Fibroblast of lung (primary cell): Measurements from ENCODE around the gene SLC16A8. TPM values are rescaled to one million over a fixed set of nuclear protein-coding genes. Genes with fewer than 3 reads are reported as not detected.
A peak's percentile ranks its signal among the peaks of the same experiment; 100 is the strongest.

Experiments
- DNase-seq, 2 donors: peaks; one replicate each; pipeline versions ENCODE4 v3.0.0 to v3.0.0-alpha.2; 2010; ENCODE audit warnings: low read depth in 2 of 2
- H2AFZ ChIP-seq: 2 replicates; pipeline ENCODE4 v1.5.1; 2012; ENCODE audit warnings: low read length, control low read depth, inconsistent platforms
- H3K27ac ChIP-seq: 2 replicates; pipeline ENCODE4 v1.5.1; 2011; ENCODE audit warnings: low read length, control low read depth; ENCODE audit not compliant: insufficient read depth
- H3K27me3 ChIP-seq: 2 replicates; pipeline ENCODE4 v1.5.1; 2011; ENCODE audit warnings: mild to moderate bottlenecking, low read length; ENCODE audit not compliant: control insufficient read depth, insufficient read depth
- H3K36me3 ChIP-seq: 2 replicates; pipeline ENCODE4 v1.5.1; 2011; ENCODE audit warnings: low read length; ENCODE audit not compliant: control insufficient read depth, insufficient read depth
- H3K4me1 ChIP-seq: 2 replicates; pipeline ENCODE4 v1.5.1; 2011; ENCODE audit warnings: low read length; ENCODE audit not compliant: control insufficient read depth, insufficient read depth; ENCODE audit errors: extremely low read depth
- H3K4me2 ChIP-seq: 2 replicates; pipeline ENCODE4 v1.5.1; 2011; ENCODE audit warnings: low read length, control low read depth; ENCODE audit not compliant: insufficient read depth; ENCODE audit errors: extremely low read depth
- H3K4me3 ChIP-seq, 4 experiments: fragments of 200-600 bp in 1 of 4; sonication (generic) in 1 of 4; replicated peaks in 1 of 4; 2 replicates each; pipeline ENCODE4 v1.5.1; 2011 to 2016; ENCODE audit warnings: low read length in 4 of 4, low read depth in 3 of 4, mild to moderate bottlenecking in 3 of 4, control low read depth in 2 of 4, inconsistent platforms in 1 of 4, mixed read lengths in 1 of 4; ENCODE audit not compliant: insufficient read depth in 1 of 4; ENCODE audit errors: control extremely low read depth in 1 of 4
- H3K79me2 ChIP-seq: 2 replicates; pipeline ENCODE4 v1.5.1; 2012; ENCODE audit warnings: mild to moderate bottlenecking, low read length, inconsistent platforms; ENCODE audit not compliant: control insufficient read depth, insufficient read depth
- H3K9ac ChIP-seq: 2 replicates; pipeline ENCODE4 v1.5.1; 2011; ENCODE audit warnings: mild to moderate bottlenecking, low read length, control low read depth; ENCODE audit not compliant: insufficient read depth
- H3K9me3 ChIP-seq: 2 replicates; pipeline ENCODE4 v1.5.1; 2012; ENCODE audit warnings: low read depth, low read length; ENCODE audit not compliant: control insufficient read depth, insufficient read depth
- H4K20me1 ChIP-seq: 2 replicates; pipeline ENCODE4 v1.5.1; 2011; ENCODE audit warnings: low read length; ENCODE audit not compliant: control insufficient read depth, insufficient read depth; ENCODE audit errors: extremely low read depth
- CTCF ChIP-seq, 2 donors: IDR thresholded peaks in 1 of 2; conservative IDR thresholded peaks in 1 of 2; 1 replicate in 1 of 2; 2 replicates in 1 of 2; pipeline ENCODE4 v1.5.1; 2011 to 2012; ENCODE audit warnings: low read length in 2 of 2, control low read depth in 1 of 2, inconsistent platforms in 1 of 2, low read depth in 1 of 2, mild to moderate bottlenecking in 1 of 2
- EZH2 ChIP-seq: IDR thresholded peaks from 2 replicates; pipeline ENCODE4 v1.5.1; 2012; ENCODE audit warnings: low read length, control low read depth, mild to moderate bottlenecking; ENCODE audit errors: missing control alignments
- polyA plus RNA-seq, 2 donors: library from polyadenylated mRNA; depleted of rRNA in 1 of 2; stranded (reverse) in 1 of 2; unstranded in 1 of 2; fragments of >200 nt; gene quantifications; 2 replicates each; pipeline ENCODE4 v1.2.1, GENCODE V29; 2011 to 2012; ENCODE audit warnings: missing spikeins in 1 of 2
- total RNA-seq: library from RNA; depleted of rRNA; stranded (reverse); fragments of >200 nt; gene quantifications from 2 replicates; pipeline ENCODE4 v1.2.1, GENCODE V29; 2014

The SLC16A8 gene
- total and polyA plus RNA-seq, 2 donors (not counting 1 experiment from before 2014, with no cell fraction given) = under 0.01 TPM; not detected in 1

- Histone ChIP-seq H4K20me1 (no peaks in the 10 kb centered on the region), H3K4me1 (peaks cover 5% of the 10 kb centered on the region), H2AFZ (no peak overlapping the region), H3K4me3 (no peak overlapping the region), H3K4me2 (no peak overlapping the region), H3K9ac (no peak overlapping the region), H3K9me3 (no peaks in the 10 kb centered on the region), H3K27ac (no peak overlapping the region), H3K27me3 (no peaks in the 10 kb centered on the region), H3K36me3 (no peaks in the 10 kb centered on the region), H3K79me2 (no peaks in the 10 kb centered on the region)
- peak in 1 of 2 donors; percentile 9 for DNase-seq
- TF ChIP-seq EZH2 = no peak
- no peak for TF ChIP-seq CTCF (conservative IDR thresholded peaks at IDR 0.05 in 1 of 2, IDR thresholded peaks at IDR 0.05 in 1 of 2; ENCODE audit: low read depth in 1 of 2, low read length in 2 of 2)
Measured at GRCh38 chr22:38067028-38067415, 17.0 kb downstream of the SLC16A8 start.

- DNase-seq = no peak
- no peaks in the 10 kb centered on the region for H3K79me2 ChIP-seq
- no peaks in the 10 kb centered on the region for H3K9me3 ChIP-seq
- H3K4me2 ChIP-seq = no peak overlapping the region
- H3K4me3 ChIP-seq = no peak overlapping the region
- no peaks in the 10 kb centered on the region for H3K27me3 ChIP-seq
- no peak for TF ChIP-seq CTCF (conservative IDR thresholded peaks at IDR 0.05 in 1 of 2, IDR thresholded peaks at IDR 0.05 in 1 of 2; ENCODE audit: low read depth in 1 of 2, low read length in 2 of 2)
- TF ChIP-seq EZH2 = no peak
- H3K27ac ChIP-seq = no peak overlapping the region
- no peak overlapping the region for H2AFZ ChIP-seq
- H3K9ac ChIP-seq = no peak overlapping the region
- H3K36me3 ChIP-seq = no peaks in the 10 kb centered on the region
- H4K20me1 ChIP-seq = no peaks in the 10 kb centered on the region
- H3K4me1 ChIP-seq = peaks cover 5% of the 10 kb centered on the region
Measured at GRCh38 chr22:38066381-38067027, 17.5 kb downstream of the SLC16A8 start.

GRCh38 chr22:38065539-38065938 lies 18.4 kb downstream of the SLC16A8 start:
- no peak overlapping the region for H3K9ac ChIP-seq
- no peak for DNase-seq
- no peaks in the 10 kb centered on the region for H3K36me3 ChIP-seq
- TF ChIP-seq EZH2 = no peak
- TF ChIP-seq CTCF (conservative IDR thresholded peaks at IDR 0.05 in 1 of 2, IDR thresholded peaks at IDR 0.05 in 1 of 2; ENCODE audit: low read depth in 1 of 2, low read length in 2 of 2) = no peak
- no peaks in the 10 kb centered on the region for H3K9me3 ChIP-seq
- H4K20me1 ChIP-seq = no peaks in the 10 kb centered on the region
- H3K27me3 ChIP-seq = no peaks in the 10 kb centered on the region
- no peak overlapping the region for H3K4me3 ChIP-seq
- no peak overlapping the region for H3K4me2 ChIP-seq
- H2AFZ ChIP-seq = no peak overlapping the region
- H3K27ac ChIP-seq = no peak overlapping the region
- H3K4me1 ChIP-seq = peaks cover 5% of the 10 kb centered on the region
- no peaks in the 10 kb centered on the region for H3K79me2 ChIP-seq
